HG03066 (cell line): Measurements from ENCODE around the gene LBP.
"Not testable (repeated sequence)": the region's sequence is repeated elsewhere in the genome, so short reads cannot be mapped to it uniquely, and the experiment has no call there.

Experiments
- ATAC-seq: cut with Tn5 transposase; IDR thresholded peaks from one replicate; pipeline ENCODE4 v1.9.1; 2021; ENCODE audit warnings: low read depth; ENCODE audit not compliant: unreplicated experiment

LBP gene

GRCh38 chr20:38392356-38392755 is 46.1 kb downstream of the LBP start:
- ATAC-seq, result no peak

GRCh38 chr20:38393259-38393658 is 47.0 kb downstream of the LBP start:
- no peak for ATAC-seq

DNA sequence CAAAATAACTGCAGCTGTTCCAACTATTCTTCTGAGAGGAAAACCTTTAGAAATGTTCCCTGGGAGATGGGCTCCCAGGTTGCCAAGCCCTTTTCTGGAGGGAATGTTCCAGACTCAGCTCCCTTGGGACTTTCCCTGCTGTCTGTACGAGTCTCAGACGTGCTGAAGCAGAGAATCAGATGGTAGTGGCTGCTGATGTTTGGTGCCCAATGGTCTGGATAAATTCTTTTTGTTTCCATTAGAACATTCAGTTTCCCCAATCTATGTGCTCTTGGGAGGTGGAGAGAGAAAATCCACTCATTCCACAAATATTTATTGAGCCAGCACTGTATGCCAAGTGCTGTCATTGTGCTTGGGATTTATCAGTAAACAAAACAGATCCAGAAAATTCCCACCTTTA is 48.9 kb downstream of the LBP start:
- ATAC-seq, result no peak

DNA sequence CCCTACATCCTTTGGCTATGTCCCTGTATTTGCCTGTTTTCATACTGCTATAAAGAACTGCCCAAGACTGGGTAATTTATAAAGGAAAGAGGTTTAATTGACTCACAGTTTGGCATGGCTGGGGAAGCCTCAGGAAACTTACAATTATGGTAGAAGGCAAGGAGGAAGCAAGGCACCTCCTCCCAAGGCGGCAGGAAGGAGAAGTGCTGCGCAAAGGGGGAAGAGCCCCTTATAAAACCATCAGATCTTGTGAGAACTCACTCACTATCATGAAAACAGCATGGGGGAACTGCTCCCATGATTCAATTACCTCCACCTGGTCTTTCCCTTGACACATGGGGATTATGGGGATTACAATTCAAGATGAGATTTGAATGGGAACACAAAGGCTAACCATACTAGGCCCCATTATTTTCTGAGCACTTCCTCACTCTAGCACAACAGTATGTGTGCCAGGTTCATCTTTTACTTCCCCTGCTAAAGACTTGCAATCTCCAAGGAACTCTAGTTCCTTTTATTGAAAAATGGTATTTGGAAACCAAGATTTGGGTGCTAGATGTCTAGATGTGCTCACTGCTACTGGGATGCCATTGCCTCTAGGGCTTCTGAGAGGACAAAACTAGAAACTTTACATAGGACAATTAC is 49.6 kb downstream of the LBP start:
- ATAC-seq, result not testable (repeated sequence)

DNA sequence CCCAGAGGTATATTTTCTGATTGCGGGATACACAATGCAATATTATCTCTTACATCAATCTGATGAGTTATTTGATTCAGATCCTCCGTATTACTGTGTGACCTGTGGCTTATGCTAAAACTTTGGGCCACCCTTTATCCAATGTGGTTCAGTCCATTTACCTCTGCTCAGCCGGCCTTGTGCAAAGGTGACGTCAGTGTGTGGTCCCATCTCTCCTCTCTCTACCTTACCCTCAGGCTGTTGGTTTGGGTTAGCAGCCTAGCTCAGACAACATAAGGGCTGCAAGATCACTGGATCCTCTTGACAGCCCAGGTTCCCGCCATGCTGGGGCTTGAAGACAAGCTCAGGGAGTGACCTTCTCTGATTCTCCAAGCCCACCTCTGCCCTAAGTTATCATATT is 55.8 kb downstream of the LBP start:
- no peak for ATAC-seq

DNA sequence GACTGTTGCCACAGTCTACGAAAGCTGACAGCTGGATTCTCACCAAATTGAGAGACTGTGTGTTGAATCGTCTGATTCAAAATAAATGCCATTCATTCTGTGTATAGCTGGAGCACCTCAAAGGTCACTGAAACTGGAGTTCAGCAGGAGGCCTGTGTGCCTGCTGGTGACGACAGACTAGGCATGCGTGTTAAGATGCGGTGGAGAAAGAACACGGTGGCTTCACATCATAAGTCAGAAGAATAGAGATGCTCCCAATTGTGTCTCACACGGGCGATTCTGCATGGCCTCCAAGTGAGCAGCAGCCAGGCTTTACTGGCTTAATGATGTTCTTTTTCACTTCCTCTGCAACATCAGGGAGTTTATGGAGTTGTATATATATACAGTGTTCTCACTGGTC is 56.5 kb downstream of the LBP start:
- no peak for ATAC-seq

DNA sequence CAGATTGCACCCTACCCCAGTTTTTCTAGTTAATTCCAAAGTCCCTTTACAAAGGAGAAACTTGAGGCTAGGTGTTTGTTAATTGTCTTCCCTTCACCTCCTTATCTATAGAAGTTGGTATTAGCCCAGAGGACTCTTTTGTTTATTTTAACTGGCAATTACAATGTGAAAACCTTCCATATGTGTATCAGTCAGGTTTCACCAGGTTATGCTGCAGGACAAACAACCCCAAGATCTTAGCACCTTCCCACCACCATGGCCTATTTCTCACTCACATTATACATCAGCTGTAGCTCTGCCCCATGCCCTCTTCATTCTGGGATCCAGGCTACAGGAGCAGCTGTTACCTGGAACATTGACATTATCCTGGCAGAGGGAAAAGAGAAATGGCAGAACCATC is 57.7 kb downstream of the LBP start:
- ATAC-seq, result no peak

DNA sequence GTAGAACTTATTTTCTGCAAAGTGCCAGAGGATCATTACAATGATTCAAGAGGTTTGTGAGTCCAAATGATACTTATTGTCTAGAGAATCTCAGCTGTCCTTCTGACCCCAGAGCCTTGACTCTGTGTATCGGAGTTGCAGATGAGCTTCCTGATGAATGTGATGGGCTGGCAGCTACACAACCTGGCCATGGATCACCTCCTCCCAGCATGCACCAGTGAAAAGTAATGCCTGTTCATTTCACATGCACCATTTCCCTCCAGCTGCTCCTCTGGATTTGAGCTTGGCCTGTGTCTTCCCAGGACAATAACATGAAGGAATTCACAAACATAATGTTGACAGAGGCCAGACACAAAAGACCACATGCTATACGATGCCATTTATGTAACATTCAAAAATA is 58.9 kb downstream of the LBP start:
- ATAC-seq, result no peak

GRCh38 chr20:38406476-38406875 is 60.2 kb downstream of the LBP start:
- ATAC-seq, result no peak

GRCh38 chr20:38407321-38407720 is 61.0 kb downstream of the LBP start:
- no peak for ATAC-seq

GRCh38 chr20:38407822-38408221 is 61.5 kb downstream of the LBP start:
- not testable (repeated sequence) for ATAC-seq

GRCh38 chr20:38412877-38413577 is 66.7 kb downstream of the LBP start:
- ATAC-seq, result no peak

GRCh38 chr20:38414769-38415450 is 68.6 kb downstream of the LBP start:
- ATAC-seq, result no peak

- no peak for ATAC-seq
These were observed 72.4 kb downstream of the LBP start for GRCh38 chr20:38418509-38419204.

- no peak for ATAC-seq
These were observed 74.3 kb downstream of the LBP start for GRCh38 chr20:38420388-38421085.

- no peak for ATAC-seq
These were observed 75.6 kb downstream of the LBP start for GRCh38 chr20:38421915-38422314.

- ATAC-seq, result no peak
These were observed 77.3 kb downstream of the LBP start for GRCh38 chr20:38423541-38423940.

DNA sequence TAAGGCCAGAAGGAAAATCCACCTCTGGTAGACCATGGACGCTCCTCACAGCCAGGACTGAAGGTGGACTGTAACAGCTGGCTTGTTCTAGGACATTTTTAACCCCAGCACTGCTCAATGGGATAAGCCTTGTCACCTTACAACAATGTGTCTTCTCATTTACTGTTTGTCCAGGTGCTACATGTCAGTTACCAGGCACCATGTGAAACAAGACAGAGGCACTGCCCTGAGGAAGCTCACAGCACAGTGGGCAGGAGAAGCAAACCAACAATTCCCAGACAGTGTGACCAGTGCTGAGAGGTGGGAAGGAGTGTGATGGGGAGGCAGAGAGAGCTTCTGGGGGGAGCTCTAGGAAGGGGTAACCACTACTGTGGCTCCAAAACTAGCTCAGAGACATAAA is 78.1 kb downstream of the LBP start:
- ATAC-seq, result no peak

- no peak for ATAC-seq
These were observed 80.0 kb downstream of the LBP start for GRCh38 chr20:38426006-38426897.
